ENCODE measurements around the gene ATL2.
"Not testable (repeated sequence)": the region's sequence is repeated elsewhere in the genome, so short reads cannot be mapped to it uniquely, and the experiment has no call there.

ATL2 gene

GRCh38 chr2:38407111-38407682 lies 30.1 kb upstream of the ATL2 start:
- H3K9me3 Mint-ChIP-seq: no peaks in the 10 kb centered on the region
- H3K4me3 Mint-ChIP-seq: no peak overlapping the region
- no peak for ATAC-seq (replicated peaks)
- no peak for DNase-seq
- peaks cover 2 to 3% of the 10 kb centered on the region in 2 donors for H3K36me3 Mint-ChIP-seq
- H3K27me3 Mint-ChIP-seq: peaks cover 0 to 5% of the 10 kb centered on the region in 2 donors
- H3K27ac Mint-ChIP-seq: no peak overlapping the region
- H3K4me1 Mint-ChIP-seq: peaks cover 13 to 17% of the 10 kb centered on the region in 2 donors

- Mint-ChIP-seq H3K4me3 (no peak overlapping the region), H3K4me1 (peaks cover 13 to 17% of the 10 kb centered on the region in 2 donors), H3K9me3 (no peaks in the 10 kb centered on the region), H3K27me3 (peaks cover 0 to 5% of the 10 kb centered on the region in 2 donors), H3K27ac (no peak overlapping the region), H3K36me3 (peaks cover 0 to 3% of the 10 kb centered on the region in 2 donors)
- DNase-seq (no peak), ATAC-seq (replicated peaks) (no peak)
These were observed 29.6 kb upstream of the ATL2 start for GRCh38 chr2:38406597-38407110.

- DNase-seq: no peak
- H3K27me3 Mint-ChIP-seq: peaks cover 0 to 5% of the 10 kb centered on the region in 2 donors
- no peak overlapping the region for H3K4me3 Mint-ChIP-seq
- ATAC-seq (replicated peaks): no peak
- peaks cover 0 to 3% of the 10 kb centered on the region in 2 donors for H3K36me3 Mint-ChIP-seq
- no peak overlapping the region for H3K27ac Mint-ChIP-seq
- peaks cover 13 to 17% of the 10 kb centered on the region in 2 donors for H3K4me1 Mint-ChIP-seq
- no peaks in the 10 kb centered on the region for H3K9me3 Mint-ChIP-seq
These were observed 29.0 kb upstream of the ATL2 start for GRCh38 chr2:38405917-38406596.

GRCh38 chr2:38400513-38400912 lies 23.4 kb upstream of the ATL2 start:
- H3K4me1 Mint-ChIP-seq: no peaks in the 10 kb centered on the region
- no peak for DNase-seq
- ATAC-seq (replicated peaks): no peak
- H3K9me3 Mint-ChIP-seq: no peaks in the 10 kb centered on the region
- peaks cover 0 to 14% of the 10 kb centered on the region in 2 donors for H3K27me3 Mint-ChIP-seq
- H3K36me3 Mint-ChIP-seq: peaks cover 0 to 3% of the 10 kb centered on the region in 2 donors
- no peak overlapping the region for H3K27ac Mint-ChIP-seq
- H3K4me3 Mint-ChIP-seq: no peak overlapping the region

GRCh38 chr2:38398739-38399138 lies 21.7 kb upstream of the ATL2 start:
- Mint-ChIP-seq H3K4me3 (no peak overlapping the region), H3K27me3 (peaks cover 6 to 23% of the 10 kb centered on the region in 2 donors), H3K36me3 (no peaks in the 10 kb centered on the region), H3K27ac (no peak overlapping the region), H3K9me3 (no peaks in the 10 kb centered on the region), H3K4me1 (no peaks in the 10 kb centered on the region)
- ATAC-seq (replicated peaks): no peak
- DNase-seq: no peak

GRCh38 chr2:38394903-38395341 lies 17.8 kb upstream of the ATL2 start:
- no peak overlapping the region for H3K27ac Mint-ChIP-seq
- ATAC-seq (replicated peaks): no peak
- no peak overlapping the region for H3K4me3 Mint-ChIP-seq
- no peaks in the 10 kb centered on the region for H3K36me3 Mint-ChIP-seq
- no peaks in the 10 kb centered on the region for H3K9me3 Mint-ChIP-seq
- H3K4me1 Mint-ChIP-seq: no peaks in the 10 kb centered on the region
- H3K27me3 Mint-ChIP-seq: peaks cover 20 to 49% of the 10 kb centered on the region in 2 donors
- DNase-seq: no peak

- H3K4me3 Mint-ChIP-seq: no peak overlapping the region
- H3K36me3 Mint-ChIP-seq: no peaks in the 10 kb centered on the region
- ATAC-seq (replicated peaks) (no peak), DNase-seq (no peak)
- peaks cover 21 to 55% of the 10 kb centered on the region in 2 donors for H3K27me3 Mint-ChIP-seq
- H3K4me1 Mint-ChIP-seq: peaks cover 0 to under 1% of the 10 kb centered on the region in 2 donors
- no peaks in the 10 kb centered on the region for H3K9me3 Mint-ChIP-seq
- H3K27ac Mint-ChIP-seq: no peak overlapping the region
These were observed 17.0 kb upstream of the ATL2 start for GRCh38 chr2:38394041-38394440.

GRCh38 chr2:38390947-38391346 lies 13.9 kb upstream of the ATL2 start:
- Mint-ChIP-seq H3K27ac (no peak overlapping the region), H3K4me3 (no peak overlapping the region), H3K4me1 (peaks cover 0 to 7% of the 10 kb centered on the region in 2 donors), H3K36me3 (no peaks in the 10 kb centered on the region), H3K9me3 (no peaks in the 10 kb centered on the region), H3K27me3 (peaks cover 29 to 52% of the 10 kb centered on the region in 2 donors)
- ATAC-seq (replicated peaks): no peak
- DNase-seq: no peak

GRCh38 chr2:38387887-38388286 lies 10.8 kb upstream of the ATL2 start:
- peak in 1 of 2 donors; percentile 29 for ATAC-seq (replicated peaks)
- DNase-seq: no peak
- Mint-ChIP-seq H3K27me3 (peaks cover 29 to 34% of the 10 kb centered on the region in 2 donors), H3K9me3 (no peaks in the 10 kb centered on the region), H3K4me3 (no peak overlapping the region), H3K27ac (no peak overlapping the region), H3K36me3 (no peaks in the 10 kb centered on the region), H3K4me1 (peaks cover 0 to 7% of the 10 kb centered on the region in 2 donors)

GRCh38 chr2:38386821-38387220 lies 9.7 kb upstream of the ATL2 start:
- DNase-seq: no peak
- Mint-ChIP-seq H3K36me3 (no peaks in the 10 kb centered on the region), H3K4me3 (no peak overlapping the region), H3K4me1 (peaks cover 0 to 7% of the 10 kb centered on the region in 2 donors), H3K9me3 (no peaks in the 10 kb centered on the region), H3K27ac (no peak overlapping the region), H3K27me3 (peaks cover 25 to 29% of the 10 kb centered on the region in 2 donors)
- ATAC-seq (replicated peaks): no peak

GRCh38 chr2:38386377-38386776 lies 9.3 kb upstream of the ATL2 start:
- ATAC-seq (replicated peaks) (peak in 1 of 2 donors; percentile 33), DNase-seq (no peak)
- Mint-ChIP-seq H3K27ac (no peak overlapping the region), H3K4me1 (peaks cover 0 to 7% of the 10 kb centered on the region in 2 donors), H3K9me3 (no peaks in the 10 kb centered on the region), H3K36me3 (no peaks in the 10 kb centered on the region), H3K27me3 (peaks cover 24 to 25% of the 10 kb centered on the region in 2 donors), H3K4me3 (no peak overlapping the region)

GRCh38 chr2:38384338-38384737 lies 7.3 kb upstream of the ATL2 start:
- Mint-ChIP-seq H3K9me3 (no peaks in the 10 kb centered on the region), H3K27ac (no peak overlapping the region), H3K36me3 (no peaks in the 10 kb centered on the region), H3K4me1 (peaks cover 8 to 19% of the 10 kb centered on the region in 2 donors), H3K27me3 (peaks cover 11 to 15% of the 10 kb centered on the region in 2 donors), H3K4me3 (no peak overlapping the region)
- DNase-seq (no peak), ATAC-seq (replicated peaks) (no peak)

GRCh38 chr2:38383741-38384140 lies 6.7 kb upstream of the ATL2 start:
- not testable (repeated sequence) for H3K27ac Mint-ChIP-seq; H3K36me3 Mint-ChIP-seq; ATAC-seq (replicated peaks); H3K9me3 Mint-ChIP-seq; H3K4me3 Mint-ChIP-seq; DNase-seq
- Mint-ChIP-seq H3K4me1 (peaks cover 8 to 16% of the 10 kb centered on the region in 2 donors), H3K27me3 (peaks cover 6 to 11% of the 10 kb centered on the region in 2 donors)

GRCh38 chr2:38381381-38382143 lies 4.5 kb upstream of the ATL2 start:
- no peak overlapping the region for H3K4me3 Mint-ChIP-seq
- H3K4me1 Mint-ChIP-seq: peaks cover 12 to 18% of the 10 kb centered on the region in 2 donors
- H3K27me3 Mint-ChIP-seq: peaks cover 5 to 9% of the 10 kb centered on the region in 2 donors
- no peak for DNase-seq
- ATAC-seq (replicated peaks): no peak
- no peak overlapping the region for H3K27ac Mint-ChIP-seq
- no peaks in the 10 kb centered on the region for H3K36me3 Mint-ChIP-seq
- H3K9me3 Mint-ChIP-seq: no peaks in the 10 kb centered on the region
